Urothelium cell line (cell line): ENCODE measurements around the gene LDLRAD4.

Experiments
- DNase-seq: peaks from one replicate; pipeline ENCODE4 v3.0.0; 2011; ENCODE audit warnings: low spot score, mixed read lengths
- FAIRE-seq: peaks from 2 replicates; lab custom pipeline; 2011; peaks lifted over from hg19 to GRCh38; lab: Jason Lieb, UNC

Gene LDLRAD4

DNA sequence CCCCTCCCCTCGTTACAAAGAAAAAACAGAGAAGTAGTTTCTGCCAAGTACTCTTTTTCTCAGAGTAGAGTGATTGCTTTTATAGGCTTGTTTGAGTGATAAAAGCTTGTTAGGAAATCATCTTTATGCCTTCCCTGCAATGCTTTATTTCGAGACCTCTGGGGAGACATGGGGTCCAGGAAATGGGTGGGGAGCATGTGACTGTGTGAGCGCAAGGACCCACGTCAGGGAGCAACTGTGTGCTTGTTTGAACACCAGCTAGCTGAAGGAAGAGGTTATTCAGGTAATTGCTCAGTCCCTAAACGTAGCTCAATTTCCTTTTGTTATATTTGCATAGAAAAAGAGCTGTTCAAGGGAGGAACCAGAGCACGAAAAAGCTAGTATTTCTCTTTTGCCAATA lies 320.5 kb downstream of the LDLRAD4 start:
- no peak for DNase-seq
- FAIRE-seq, result no peak

DNA sequence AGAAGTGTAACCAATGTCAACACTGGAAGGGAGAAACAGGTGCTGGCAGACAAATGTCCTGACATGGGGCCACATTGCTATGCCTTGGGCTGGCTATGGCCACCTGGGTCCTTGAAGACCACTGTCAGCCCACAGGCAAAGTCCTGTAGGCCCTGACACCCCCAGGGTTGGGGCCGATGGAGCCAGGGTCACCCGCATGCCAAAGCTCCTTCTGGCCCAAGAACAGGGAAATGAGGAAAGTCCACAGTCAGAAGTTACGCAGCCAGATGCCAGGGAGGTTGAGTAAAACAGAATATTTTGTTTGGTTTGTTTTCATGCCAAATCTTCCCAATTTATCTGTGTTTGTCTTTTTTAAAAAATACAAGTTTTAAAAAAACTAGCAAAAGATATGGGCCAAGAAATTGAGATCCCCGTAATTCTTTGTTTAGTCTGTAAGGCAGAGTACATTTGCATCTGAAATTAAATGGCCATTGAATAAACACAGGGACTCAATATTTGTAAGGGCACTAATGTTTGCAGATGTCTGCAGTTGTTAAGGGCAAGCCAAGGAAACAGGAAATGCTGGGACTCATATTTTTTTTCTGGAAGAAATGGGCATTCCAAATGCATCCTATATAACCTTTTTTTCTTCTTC lies 321.4 kb downstream of the LDLRAD4 start:
- DNase-seq (no peak), FAIRE-seq (no peak)

DNA sequence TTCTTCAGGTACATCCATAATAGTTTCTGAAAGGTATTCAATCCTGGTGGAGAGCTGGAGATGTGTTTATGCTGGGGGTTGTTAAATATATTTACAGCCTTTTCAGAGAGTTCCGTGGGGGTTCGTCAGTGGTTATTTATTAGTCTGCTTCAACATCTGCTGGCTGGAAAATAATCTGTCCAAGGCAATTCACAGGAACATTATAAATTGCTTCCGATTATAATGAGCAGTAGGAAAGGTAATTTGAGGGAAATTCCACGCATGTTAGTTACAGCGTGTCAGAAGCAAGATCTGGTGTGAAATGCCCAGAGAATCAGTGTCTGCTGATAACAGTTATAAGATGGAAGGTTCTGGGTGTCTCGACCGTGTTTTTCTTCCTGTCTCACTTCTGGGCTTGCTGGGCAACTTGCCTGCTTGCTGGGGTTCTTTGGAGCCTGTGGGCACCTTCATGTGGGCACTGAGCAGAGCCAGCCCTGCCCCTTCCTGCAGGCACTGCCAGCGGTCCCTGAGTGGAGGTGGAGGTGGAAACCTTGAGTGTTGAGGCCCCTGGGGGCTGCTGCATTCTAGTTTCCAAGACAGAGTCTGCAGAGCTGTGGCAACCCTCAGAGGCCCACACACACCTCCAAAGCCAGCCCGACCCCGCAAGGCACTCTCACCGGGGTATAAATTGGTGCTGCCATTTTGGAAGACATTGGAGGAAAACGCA lies 322.1 kb downstream of the LDLRAD4 start:
- FAIRE-seq (peak; percentile 58), DNase-seq (no peak)

DNA sequence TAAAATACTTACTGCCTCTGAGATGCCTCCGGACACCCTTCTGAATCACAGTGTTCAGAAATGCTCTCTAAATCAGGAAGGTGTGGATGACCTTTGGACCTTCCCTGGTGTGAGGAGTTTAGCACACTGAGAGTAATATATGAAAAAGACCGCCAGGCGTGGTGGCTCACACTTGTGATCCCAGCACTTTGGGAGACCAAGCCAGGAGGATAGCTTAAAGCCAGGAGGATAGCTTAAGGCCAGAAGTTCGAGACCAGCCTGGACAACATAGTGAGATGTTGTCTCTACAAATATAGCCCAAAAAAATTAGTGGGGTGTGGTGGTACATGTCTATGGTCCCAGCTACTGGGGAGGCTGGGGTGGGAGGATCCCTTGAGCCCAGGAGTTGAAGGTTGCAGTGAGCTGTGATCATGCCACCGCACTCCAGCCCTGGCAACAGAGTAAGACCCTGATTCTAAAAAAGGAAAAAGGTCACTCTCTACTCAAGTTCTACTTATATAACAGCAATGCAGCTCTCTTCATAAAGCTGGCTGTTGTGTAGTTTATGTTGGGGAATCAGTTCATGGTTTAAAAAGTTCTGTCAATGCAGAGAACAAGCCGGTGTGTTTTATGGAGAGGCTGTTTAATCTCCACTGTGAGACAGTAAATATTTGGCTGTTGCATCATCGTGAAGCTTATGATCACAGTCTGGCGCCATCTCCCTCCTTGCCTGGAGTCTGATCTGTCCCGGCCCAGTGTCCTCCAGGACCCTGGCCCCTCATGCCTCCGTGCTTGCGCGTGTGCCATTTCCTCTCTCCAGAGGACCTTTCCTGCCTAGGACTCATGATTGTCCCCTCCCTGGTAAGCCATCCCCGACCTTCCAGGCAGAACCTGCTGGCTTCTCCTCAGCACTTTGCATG lies 323.3 kb downstream of the LDLRAD4 start:
- FAIRE-seq, result peak; percentile 46
- no peak for DNase-seq

DNA sequence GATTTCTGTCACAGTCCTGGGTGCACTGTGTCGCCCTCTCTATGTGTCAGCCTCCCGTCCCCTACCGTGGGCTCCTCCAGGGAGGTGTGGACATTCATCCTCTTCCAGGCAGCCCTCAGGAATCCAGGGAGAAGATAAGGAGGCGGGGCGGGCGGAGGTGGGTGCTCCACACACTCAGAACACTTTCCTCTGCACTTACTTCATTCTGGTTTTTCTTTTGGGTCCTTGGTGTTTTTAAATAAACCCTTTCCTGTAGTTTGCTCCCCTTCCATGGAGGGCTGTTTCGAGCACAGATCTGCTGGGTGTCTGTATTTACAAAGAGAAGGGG lies 323.9 kb downstream of the LDLRAD4 start:
- no peak for DNase-seq
- no peak for FAIRE-seq

DNA sequence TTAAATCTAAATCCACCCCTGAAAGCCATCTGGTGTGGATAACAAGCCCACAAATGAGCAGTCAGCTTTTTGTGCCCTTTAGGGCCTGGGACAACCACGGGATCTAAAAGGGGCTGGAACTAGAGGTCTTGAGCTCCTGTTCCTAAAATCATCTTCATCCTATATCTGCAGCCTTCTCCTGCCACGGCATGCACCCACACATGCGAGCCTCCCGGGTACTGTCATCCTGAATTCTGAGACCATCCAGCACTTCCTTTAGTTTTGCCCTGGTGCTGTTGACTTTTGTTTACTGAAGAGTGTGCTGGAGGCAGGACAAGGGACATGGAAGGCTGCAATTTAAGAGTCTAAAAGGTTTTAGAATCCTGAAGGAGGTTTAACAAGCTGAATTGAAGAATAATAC lies 324.6 kb downstream of the LDLRAD4 start:
- DNase-seq, result no peak
- FAIRE-seq, result no peak

DNA sequence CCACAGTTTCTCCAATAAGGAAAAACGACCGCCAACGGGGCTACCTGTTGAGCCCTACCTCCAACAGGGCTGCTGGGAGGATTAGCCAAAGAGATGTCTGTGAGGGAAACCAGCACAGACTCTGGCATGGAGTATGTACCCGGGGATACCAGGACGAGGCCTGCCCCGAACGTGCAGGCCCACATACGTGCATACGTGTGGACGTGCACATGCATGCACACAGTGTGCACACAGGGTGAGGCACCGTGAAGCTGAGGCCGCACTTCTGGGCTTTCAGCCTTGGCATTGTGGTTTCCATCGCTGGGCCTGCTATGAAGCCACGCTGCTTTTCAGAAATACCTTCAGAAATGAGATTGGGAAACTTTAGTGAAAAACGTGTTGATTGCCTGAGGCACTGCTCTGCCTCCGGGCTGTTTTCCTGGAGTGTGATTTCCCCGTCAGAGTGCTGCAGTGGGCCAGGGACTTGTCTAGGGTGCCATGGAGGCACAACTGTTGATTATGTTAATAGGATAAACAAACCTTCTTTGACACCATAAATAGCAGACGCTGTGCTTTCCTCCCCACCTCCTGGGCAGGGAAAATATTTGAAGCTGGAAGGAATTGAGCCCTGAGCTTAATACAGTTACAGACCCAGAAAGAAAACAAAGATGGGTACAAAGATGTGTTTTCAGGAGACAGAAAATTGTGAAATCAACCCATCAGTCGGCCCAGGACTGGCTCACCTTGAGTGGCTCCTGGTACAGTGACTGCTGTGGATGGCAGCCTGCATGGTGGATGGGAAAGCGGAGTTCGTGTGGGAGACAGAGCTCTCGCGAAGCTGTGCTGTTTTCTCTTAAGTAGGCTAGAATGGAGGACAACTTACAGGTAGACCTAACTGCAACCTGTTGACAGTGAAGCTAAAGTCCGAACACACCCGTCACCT lies 325.5 kb downstream of the LDLRAD4 start:
- peak; percentile 86 for FAIRE-seq

DNA sequence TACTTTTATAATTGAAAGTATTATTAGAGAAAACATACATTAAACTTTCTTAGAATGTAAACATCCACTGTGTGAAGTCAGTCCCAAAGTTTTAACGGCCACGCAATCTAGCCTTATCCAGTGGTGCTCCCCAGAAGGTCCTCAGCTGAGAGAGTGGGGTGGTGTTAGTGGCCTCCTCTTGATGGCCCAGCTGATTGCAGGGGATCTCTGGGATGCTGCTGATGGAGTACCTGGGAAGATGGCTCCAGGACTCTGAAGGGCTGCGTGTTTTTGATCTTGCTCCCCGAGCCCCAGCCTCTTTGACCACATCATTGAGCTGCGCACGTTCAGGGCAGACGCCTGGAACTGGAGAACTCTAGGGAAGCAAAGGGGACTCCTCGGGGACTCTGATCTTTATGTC lies 326.4 kb downstream of the LDLRAD4 start:
- no peak for DNase-seq
- no peak for FAIRE-seq

More for the DNA sequence above, 325.5 kb downstream of the LDLRAD4 start:
- no peak for DNase-seq

DNA sequence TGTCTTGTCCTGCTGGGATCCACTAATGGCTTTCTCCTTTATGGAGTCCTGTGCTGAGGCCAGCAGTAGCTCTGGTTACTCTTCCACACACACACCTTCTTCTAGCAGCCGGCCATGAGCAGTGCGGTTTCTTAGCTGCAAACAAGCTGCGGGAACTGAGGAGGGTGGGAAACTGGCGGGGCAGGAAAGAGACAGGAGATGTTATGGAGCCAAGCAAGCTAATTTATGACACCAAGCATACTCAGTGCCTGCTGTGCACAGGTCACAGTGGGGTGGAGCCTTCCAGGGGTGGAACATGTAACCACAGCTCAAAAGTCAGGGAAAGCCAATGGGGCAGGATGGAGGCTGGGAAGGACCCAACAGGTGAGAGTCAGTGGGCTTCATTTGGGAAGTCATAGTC lies 327.0 kb downstream of the LDLRAD4 start:
- FAIRE-seq (peak; percentile 81), DNase-seq (no peak)

DNA sequence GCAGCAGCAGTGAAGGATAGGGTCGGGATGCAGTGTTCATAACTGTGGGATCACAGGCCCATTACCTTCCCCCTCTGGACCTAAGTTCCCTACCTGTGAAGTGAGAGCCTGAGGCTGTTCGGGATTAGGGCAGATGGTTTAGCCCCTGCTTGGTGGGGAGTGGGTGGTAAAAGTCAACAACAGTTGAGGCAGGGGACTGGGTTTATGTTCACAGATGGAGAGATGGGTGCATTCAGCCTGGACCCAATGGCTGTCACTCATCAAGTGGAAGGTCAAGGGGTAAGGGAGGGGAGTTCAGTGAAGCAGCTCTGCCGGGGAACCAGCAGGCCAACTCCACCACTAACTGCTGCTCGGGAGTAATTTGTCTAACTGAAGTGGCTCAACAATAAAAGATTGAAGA lies 327.4 kb downstream of the LDLRAD4 start:
- FAIRE-seq (peak; percentile 55), DNase-seq (no peak)

DNA sequence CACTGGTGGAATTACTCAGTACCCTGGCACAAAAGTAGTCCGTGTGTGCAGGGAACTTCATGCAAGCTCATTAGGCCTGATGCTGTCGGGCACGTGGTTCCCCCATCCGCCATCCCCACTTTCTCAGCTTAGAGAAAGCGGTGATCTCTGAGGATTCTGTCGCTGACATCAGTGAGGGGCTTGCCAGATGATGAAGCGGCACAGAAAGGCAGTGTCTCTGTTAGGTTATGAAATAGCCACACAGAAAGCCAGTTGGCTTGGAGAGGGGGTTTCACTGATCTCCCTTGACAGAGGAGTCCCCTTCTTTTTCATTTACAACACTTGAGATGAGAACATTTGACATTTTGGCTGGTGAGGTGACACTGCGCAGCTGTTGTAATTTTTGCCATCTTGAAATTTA lies 328.1 kb downstream of the LDLRAD4 start:
- FAIRE-seq (no peak), DNase-seq (no peak)

DNA sequence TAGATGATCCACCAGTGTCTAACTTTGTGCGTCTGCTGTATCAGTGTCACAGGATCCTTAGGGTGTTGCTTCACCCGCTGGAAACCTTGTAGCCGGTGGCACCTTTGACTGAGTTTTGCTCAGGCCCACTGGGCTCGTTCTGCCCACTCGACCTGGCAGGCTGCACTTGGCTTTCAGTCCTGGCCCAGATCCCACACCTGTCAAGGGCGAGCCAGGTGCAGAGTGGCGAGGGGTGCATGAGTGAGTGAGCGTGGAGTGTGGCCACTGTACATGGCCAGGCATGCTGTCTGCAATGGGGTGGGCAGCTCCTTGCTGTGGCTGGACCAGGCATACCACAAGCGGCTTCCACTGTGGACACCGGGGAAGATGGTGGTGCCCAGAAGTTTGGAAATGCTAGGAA lies 328.8 kb downstream of the LDLRAD4 start:
- DNase-seq (no peak), FAIRE-seq (peak; percentile 58)

DNA sequence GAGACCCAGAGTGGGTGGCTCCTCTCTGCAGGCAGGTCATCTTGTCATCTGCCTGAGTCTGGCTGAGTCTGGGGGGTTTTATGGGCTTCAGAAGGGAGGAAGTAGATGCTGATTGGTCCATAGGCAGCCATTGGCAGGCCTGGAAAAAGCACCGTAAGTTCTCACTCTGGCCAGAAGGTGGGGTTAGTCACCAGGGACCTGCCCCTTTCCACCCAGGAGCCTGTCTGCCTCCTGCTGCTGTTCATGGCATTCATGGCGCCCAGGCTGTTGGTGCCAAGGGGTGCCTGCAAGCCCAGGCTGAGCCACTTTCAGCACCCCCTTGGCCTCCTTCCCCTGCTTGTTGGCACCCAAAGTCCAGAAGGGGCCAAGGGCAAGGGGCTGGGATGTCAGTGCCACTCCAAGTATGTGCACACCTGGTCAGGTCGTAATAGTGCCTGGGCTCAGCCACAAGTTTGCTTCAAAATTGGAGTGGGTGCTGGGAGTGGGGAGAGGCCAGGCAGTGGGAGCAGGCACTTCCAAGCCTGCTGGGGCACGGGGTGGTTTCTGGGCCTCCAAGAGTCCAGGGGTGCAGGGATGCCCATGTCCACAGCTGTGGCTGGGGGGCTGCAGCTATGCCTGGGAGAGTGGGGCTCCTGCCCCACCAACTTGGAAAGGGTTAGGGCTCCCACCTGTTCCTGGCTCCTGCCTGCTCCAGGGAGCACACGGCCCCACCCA lies 329.7 kb downstream of the LDLRAD4 start:
- FAIRE-seq (peak; percentile 35), DNase-seq (no peak)

DNA sequence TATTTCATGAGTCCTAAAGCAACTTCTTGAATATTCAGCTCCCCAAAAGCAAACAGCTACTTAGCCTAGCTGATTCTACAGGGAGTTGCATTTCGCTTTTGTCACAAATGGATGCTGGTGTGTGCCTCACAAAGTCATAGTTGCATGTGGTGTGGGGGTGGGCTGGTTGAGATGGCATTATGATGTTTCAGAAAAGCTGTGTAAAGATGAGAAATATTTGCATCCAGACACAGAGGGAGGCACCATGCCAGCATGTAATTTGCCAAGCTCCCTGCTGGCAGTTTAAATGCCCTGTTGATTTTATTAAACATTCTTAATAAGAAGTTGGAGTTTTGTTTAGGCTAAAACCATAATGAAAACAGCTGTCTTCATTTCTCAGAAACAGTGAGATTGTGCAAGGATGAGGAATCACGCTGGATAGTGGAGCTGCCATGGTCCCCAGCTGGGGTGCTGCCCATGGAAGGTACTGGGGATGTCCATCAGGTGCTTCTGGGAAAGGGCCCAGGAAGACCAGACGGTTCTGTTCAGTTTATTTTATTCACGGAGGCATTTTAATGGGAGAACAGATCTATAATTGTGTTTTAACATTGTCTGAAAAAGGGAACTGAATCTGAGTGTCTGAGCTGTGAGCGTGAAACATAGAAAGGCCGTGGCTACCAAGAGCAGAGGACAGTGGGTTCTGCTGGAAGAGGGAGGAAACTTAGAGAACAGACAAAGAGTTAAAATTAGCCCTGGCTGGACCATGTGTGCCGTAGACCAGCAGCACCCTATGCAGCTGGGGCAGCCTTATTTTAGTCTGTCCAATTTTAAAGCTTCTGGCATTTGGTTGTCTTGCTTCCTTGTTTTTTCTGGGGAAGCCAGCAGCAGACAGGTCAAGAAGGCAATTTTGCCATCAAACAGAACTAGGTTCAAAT lies 330.7 kb downstream of the LDLRAD4 start:
- FAIRE-seq (peak; percentile 59), DNase-seq (no peak)

DNA sequence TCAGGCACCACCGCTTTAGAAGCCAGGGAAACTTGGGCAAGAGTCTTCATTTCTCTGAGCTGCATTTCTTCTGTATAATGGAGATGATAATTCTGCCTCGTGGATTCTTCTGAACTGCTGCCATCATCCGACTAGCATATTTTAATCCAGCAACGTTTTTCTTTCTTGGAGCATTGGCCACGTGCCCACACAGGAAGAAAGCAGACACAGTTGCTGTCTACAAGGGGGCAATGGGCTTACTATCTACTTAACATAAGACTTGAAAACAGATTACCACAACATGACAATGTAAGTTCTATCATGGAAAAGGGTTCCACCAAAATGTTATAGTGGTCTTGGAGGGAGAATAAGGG lies 331.3 kb downstream of the LDLRAD4 start:
- no peak for FAIRE-seq
- DNase-seq, result no peak

DNA sequence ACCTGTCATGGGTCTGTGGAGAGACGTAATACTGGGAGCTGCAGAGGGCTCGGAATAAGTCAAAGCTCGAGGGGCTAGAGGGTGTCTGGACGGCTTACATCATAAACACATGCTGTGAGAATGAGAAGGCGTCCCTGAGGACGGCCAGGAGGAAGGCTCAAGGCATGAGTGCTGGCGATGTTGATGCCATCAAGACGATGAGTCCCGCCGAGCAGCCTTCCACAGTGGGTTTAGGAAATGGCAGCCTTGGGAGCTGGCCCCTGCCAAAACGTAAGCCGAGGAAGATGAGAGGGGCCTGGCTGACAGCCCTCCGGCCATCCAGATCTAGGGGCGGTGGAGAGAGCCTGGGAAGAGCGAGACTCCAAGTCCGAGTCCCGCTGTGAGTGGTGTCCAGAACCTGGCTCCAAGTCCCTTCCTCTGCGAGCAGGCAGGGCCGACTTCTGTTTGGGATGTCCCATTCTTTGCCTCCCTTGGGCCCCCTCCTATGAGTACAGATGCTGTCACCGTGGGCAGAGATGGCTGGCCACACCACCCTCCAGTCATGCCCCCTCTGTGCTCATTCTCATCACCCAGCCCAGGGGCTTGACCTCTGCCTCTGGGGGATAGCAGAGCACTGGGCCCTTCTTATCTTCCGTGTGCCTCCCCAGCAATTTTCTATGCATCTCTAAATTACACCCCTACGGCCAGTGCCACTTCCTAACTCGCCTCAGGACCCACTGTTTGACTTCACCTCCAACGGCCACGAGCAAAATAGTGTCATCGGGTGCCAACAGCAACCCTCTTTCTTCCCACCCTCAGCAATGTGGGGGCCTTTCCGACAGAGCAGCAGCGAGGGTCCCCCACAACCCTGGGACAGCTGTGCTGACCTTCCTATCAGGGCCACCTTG lies 332.1 kb downstream of the LDLRAD4 start:
- FAIRE-seq, result no peak
- no peak for DNase-seq

DNA sequence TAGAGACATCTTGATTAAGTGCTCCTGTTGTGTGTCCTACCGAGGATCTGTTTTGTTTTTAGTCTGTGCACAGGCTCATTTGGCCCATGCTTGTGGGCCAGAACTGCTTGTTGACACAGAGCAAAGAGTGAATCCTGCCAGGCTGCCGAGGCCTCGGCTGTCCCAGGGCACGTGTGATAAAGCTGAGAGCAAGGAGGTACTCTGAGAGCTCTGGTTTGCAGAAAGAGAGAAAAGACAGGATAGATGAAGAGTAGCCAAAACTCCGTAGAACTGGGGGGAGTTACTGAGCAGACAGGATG lies 332.7 kb downstream of the LDLRAD4 start:
- FAIRE-seq (peak; percentile 86), DNase-seq (no peak)
